NCI-H128 (cell line): ENCODE data around the gene ICAM3.
"Not testable (repeated sequence)": the region's sequence is repeated elsewhere in the genome, so short reads cannot be mapped to it uniquely, and the experiment has no call there.

Source experiments
- DNase-seq: peaks from one replicate; lab custom pipeline; 2025; ENCODE audit not compliant: unreplicated experiment; lab: John Stamatoyannopoulos, UW

Gene ICAM3, protein sequence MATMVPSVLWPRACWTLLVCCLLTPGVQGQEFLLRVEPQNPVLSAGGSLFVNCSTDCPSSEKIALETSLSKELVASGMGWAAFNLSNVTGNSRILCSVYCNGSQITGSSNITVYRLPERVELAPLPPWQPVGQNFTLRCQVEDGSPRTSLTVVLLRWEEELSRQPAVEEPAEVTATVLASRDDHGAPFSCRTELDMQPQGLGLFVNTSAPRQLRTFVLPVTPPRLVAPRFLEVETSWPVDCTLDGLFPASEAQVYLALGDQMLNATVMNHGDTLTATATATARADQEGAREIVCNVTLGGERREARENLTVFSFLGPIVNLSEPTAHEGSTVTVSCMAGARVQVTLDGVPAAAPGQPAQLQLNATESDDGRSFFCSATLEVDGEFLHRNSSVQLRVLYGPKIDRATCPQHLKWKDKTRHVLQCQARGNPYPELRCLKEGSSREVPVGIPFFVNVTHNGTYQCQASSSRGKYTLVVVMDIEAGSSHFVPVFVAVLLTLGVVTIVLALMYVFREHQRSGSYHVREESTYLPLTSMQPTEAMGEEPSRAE

DNA sequence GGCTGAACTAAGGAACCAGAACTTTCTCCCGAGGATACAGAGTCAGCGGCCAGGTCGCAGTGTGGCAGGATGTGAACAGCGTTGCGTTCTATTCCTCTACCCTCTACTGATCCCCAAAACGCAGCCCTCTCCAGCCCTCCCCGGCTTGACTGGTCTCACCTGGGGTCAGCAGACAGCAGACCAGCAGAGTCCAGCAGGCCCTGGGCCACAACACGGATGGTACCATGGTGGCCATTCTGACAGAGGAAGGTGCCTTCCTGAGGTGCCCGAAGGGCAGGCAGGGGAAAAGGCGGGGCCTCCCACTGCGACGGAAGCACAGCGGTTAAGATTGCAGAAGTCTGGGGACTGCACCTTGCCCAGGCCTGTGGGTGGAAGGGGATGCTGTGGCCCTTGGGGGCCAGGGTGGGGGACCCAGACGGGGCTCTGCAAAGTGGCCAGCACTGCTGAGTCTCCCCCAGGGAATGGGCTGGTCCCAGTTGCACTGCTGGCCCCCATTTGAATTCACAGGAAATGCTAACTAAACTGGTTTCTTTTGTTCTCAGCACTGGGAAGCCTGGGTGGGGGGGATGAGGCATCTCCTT is at the start of gene ICAM3:
ICAM3 (minus strand) TSS at position 245 of the 581 bp plus-strand sequence; CDS start at position 235, 10 bp downstream.
- no peak for DNase-seq

DNA sequence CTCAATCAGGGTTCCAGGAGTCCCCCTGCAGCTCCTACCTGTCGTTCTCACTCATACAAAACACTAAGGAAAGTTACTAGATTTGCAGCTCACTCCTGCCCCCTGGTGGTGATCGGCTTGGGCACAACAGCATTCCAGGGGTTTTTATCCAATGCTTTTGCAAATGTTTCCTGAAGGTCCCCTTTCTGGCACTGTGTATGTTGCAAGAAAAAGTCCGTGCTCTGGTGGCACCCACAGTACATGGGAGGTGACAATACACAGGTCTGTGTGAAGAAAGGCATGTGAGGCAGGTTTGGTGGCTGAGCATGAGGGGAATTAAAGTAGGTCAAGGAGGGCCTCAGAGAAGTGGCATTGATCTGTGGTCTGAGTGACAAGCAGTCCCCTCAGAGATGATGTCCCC is 49.5 kb upstream of the ICAM3 start:
- peak; percentile 81 for DNase-seq

DNA sequence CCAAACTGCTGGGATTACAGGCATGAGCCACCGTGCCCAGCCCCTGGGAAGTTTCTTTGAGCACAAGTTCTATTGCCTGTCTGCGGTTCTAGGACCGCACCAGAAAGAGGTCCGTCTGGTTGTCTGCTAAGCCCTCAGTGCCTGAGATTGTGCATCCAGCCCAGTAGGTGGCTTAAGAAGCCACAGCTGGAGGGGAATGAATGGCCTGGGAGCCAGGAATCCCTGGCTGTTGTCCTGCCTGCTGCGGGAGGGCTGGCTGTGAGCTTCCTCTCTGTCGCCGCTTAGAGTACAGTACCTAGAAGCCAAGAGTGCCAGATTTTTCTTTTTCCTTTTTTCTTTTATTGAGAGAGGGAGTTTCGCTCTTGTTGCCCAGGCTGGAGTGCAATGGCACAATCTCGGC is 45.2 kb upstream of the ICAM3 start:
- DNase-seq, result no peak

DNA sequence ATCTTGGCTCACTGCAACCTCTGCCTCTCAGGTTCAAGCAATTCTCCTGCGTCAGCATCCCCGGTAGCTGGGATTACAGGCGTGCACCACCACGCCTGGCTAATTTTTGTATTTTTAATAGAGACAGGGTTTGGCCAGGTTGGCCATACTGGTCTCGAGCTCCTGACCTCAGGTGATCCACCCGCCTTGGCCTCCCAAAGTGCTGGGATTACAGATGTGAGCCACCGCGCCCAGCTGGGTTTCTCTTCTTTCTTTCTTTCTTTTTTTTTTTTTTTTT is 43.7 kb upstream of the ICAM3 start:
- DNase-seq, result not testable (repeated sequence)

DNA sequence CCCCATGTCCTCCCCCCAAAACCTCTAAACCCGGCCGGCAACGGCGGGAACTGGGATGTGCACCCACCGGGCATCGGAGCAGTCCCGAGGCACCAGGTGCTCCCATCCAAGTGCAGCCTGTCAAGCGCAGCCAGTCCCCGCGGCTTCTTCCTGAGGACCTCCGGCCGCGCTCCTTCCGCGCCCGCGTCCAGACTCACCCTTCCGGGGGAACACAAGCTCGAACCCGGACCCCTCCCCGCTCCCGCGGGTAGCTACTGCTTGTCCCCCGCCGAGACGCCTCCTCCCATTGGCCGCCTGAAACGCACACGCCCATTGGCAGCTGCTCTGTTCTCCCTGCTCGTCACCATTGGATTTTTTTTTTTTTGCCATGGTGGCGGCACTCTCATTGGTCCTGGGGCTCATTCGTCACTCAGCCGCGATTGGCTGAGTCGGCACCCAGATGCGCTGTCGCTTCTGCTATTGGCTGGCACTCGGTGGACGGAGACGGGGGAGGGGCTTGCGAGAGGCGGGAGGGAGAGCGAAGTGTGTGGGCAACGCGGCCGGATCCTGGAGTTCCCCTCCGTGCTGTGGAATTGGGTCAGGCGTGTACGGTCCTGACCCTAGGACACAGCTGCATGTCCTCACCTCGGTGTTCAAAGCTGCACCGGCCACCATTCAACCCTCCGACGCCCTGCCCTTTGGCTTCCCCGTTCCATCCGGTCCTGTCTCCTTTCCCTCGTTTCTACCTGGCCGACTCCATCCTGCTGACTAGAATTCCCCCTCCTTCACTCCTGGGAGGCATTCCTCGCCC is 41.1 kb upstream of the ICAM3 start, which contains the start of gene TYK2:
TYK2 (minus strand) TSS at position 260 of the 790 bp plus-strand sequence. CDS start 2,166 bp downstream, outside the sequence.
- DNase-seq, result peak; percentile 99

DNA sequence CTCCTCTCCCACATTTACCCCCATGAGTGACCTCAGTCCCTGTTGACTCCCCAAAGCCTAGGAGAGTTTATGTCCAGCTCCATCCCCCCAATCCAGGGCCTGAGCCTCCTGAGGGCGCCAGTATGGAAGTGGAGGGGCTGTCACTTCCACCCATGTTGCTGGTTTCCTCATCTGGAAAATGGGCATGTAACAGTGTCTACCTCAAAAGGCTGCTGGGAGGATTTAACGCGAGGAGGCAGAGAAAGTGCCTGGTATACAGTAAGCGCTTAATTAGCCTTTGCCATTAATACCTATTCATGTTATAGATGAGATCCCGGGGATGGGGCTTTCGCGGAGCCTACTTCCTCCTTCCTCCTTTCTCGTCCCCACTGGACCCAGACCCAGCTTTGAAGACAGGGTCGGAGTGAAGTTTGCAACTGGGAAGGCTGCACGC is 40.5 kb upstream of the ICAM3 start:
- DNase-seq, result no peak

DNA sequence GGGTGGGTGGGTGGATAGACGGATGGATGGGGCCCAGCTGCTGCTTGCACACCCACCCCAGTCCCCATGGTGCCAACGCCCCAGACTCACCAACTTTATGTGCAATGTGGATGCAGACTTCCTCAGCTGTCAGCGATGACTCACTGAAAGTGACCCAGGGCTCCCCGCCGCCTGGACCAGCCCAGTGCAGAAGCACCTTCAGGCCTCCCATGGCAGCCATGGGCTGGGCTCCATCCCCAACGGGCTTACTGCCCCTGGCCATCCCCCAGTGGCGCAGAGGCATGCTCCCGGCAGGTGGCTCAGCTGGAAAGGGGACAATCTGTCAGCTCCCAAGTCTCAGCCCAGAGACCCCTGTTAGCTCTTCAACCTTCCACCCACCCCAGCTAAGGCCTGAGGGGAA is 38.7 kb upstream of the ICAM3 start:
- DNase-seq, result no peak

DNA sequence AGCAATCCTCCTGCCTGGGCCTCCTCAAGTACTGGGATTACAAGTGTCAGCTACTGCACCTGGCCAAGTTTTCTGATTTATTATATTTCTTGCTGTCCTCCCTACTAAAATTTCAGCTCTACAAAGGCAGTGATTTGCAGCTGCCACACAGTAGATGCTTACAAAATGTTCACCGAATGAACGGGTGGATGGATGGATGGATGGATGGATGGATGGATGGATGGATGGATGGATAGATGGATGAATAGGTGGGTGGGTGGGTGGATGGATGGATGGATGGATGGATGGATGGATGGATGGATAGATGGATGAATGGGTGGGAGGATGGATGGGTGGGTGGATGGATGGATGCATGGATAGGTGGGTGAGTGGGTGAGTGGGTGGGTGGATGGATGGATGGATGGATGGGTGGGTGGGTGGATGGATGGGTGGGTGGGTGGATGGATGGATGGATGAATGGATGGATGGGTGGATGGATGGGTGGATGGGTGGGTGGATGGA is 37.8 kb upstream of the ICAM3 start:
- DNase-seq, result not testable (repeated sequence)

DNA sequence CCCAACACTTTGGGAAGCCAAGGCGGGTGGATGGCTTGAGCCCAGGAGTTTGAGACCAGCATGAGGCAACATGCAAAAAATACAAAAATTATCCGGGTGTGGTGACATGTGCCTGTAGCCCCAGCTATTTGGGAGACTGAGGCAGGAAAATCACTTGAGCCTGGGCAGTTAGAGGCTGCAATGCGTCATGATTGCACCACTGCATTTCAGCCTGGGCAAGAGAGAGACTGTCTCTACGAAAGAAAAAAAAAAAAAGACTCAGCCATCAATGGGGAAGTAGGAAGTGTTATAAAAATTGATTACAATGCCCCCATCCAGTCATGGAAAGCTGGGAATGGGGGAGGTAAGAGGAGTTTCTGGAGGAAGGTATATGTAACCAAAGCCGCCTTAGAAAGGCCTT is 35.5 kb upstream of the ICAM3 start:
- DNase-seq, result no peak

DNA sequence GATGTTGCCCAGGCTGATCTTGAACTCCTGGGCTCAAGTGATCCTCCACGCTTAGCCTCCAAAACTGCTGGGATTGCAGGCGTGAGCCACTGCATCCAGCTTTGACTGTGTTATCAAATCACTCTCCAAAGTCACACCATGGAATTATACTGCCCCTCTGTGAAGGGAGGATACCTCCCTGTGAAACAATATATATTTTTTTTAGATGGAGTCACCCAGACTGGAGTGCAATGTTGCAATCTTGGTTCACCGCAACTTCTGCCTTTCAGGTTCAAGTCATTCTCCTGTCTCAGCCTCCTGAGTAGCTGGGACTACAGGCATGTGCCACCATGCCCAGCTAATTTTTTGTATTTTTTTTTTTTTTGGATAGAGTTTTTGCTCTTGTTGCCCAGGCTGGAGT is 33.3 kb upstream of the ICAM3 start:
- DNase-seq, result no peak

DNA sequence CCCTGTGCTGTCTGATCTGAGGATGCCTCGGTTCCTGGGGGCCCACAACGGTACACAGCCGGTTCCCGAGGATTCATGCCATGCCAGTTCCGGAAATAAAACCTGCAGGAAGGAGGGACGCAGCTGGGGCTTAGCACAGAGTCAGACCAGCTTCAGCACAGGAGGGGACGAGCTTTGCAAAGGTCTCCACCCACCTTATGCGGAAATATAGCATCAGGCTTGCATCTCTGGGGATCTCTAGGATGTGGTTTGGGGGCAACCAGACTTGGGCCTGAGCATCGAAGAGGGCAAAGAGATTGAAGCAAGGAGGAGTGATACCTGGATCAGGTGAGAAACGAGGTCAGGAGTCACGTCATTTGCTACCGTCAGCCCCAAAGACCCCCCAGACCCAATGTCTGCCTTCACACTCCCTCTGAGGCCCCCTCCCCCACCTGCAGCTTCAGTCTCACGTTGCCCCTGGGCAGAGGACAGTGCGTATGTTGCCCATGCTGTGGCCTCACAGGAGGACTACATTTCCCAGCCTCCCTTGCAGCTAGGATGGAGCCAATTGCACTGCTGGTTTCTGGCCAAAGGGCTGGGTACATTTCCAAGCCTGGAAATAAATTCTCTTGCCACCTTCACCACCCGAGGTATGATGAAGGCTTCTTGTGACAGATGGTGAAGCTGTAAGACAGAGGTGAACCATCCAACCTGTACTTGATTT is 28.8 kb upstream of the ICAM3 start:
- no peak for DNase-seq

DNA sequence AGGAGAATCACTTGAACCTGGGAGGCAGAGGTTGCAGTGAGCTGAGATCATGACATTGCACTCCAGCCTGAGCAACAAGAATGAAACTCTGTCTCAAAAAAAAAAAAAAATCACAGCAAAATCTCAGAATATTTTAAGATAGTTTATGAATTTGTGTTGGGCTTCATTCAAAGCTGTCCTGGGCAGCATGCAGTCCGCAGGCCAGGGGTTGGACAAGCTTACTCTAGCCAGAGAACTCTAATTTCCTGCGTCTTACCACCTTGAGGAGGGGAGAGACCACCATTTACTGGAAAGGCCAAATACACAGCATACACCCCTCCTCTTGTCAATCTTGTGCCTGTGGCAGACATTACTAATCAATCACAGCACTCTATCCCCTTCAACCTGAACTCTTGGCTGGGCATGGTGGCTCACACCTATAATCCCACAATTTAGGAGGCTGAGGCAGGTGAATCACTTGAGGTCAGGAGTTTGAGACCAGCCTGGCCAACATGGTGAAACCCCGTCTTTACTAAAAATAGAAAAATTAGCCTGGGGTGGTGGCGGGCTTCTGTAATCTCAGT is 27.6 kb upstream of the ICAM3 start:
- not testable (repeated sequence) for DNase-seq

DNA sequence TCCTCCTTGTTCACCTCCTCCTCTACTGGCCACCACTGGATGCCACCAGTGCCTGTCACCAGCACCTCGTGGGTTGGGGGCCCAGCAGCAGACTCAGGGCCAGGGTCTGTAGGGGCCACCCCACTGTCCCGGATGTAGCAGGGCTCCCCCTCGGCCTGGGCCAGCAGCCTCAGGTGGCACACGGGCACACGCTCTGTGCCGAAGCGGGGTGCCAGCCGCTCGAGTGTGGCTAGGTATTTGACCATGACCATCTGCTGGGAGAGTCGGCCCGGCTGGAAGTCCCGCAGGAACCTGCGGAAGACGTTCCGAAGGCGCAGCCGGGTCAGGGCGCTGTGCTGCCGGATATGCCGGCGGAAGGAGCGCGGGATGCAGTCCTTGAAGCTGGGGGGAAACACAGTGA is 26.1 kb upstream of the ICAM3 start:
- no peak for DNase-seq

DNA sequence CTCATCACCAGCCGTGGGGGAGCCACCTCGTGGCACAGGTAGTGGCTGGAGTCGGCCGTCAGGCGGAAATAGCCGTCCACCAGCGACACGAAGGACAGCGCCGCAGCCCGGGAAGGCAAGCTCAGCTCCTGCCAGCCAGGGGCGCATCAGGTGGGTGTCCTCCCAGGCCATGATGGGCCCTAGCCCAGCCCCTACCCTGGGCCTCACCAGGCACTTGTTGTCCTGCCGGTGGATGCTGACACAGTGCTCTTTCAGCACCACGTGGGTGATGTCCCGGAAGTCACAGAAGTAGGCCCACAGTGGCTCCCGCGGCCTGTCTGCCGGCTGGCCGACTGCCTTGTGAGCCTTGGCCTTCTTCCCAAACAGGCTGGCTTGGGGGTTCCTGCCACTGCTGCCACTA is 25.2 kb upstream of the ICAM3 start:
- DNase-seq, result no peak

DNA sequence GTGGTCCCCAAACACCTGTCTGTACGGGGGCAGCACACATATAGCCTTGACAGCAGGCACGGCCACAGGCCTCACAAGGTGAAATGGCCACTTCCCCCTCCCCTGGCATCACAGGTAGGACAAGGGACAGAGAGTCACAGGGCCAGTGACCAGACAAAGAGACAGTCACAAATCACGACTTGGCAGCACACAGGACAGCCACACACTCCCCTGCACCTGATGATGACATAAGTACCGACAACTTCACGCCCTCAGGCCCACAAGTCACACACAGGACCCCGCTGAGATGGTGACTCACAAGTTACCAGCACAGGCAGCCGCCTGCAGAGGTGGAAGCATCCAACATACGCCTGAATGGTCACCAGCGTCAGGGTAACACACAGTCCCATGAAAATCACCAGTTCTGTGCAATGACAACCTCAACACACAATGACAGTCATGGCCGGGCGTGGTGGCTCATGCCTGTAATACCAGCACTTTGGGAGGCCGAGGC is 24.4 kb upstream of the ICAM3 start:
- DNase-seq, result no peak

DNA sequence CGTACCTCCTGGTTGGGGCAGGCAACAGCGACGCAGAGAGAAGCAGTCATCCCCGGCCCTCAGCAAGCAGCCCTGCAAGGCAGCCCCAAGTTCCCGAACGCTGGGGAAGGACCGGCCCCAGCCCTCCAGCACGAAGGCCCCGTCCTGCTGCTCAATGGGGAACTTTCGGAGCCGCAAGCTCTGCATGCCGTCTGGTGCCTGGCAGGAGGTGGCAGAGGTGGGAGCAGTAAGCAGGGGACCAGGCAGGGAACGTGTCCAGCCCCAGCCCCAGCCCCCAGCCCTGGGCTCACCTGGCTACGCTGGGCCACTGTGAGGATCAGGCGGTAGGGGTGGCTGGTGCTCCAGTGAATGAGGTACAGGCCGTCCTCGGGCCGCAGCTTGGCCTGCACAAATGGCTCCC is 22.8 kb upstream of the ICAM3 start:
- no peak for DNase-seq

DNA sequence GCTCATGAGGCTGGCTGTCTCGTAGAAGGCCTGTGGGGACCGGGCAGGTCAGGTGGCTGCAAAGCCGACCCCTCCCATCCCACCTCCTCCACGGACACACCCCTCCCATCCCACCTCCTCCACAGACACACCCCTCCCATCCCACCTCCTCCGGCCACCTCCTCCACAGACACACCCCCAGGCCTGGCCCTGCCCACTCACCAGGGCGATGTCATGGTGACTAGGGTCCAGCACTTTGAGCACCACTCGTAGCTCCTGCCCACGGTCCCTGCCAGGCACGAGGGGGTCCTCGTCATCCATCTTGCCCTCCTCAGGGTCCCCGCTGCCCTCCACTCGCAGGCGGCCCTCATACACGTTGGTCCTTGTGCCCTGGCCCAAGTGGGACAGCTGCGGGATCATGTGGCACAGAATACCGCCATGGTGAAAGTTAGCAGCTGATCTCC is 22.2 kb upstream of the ICAM3 start:
- DNase-seq, result no peak

DNA sequence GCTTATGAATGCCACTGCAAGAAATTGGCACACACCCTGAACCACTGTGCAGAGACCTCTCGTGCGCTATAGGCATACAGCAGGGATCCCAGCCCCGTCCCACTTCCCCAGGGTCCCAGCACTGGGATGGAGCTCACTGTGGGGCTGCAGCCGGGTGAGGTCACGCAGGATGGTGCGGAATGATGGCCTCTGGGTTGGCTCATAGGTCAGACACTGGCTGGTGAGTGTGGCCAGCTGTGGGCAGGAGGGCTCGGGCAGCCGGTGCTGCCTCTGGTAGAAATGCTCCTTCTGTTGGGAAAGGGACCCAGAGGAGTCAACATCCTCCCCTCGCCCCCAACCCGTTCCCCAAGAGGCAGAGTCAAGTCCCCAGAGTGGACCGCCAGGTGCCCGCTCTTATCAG is 17.0 kb upstream of the ICAM3 start:
- no peak for DNase-seq

DNA sequence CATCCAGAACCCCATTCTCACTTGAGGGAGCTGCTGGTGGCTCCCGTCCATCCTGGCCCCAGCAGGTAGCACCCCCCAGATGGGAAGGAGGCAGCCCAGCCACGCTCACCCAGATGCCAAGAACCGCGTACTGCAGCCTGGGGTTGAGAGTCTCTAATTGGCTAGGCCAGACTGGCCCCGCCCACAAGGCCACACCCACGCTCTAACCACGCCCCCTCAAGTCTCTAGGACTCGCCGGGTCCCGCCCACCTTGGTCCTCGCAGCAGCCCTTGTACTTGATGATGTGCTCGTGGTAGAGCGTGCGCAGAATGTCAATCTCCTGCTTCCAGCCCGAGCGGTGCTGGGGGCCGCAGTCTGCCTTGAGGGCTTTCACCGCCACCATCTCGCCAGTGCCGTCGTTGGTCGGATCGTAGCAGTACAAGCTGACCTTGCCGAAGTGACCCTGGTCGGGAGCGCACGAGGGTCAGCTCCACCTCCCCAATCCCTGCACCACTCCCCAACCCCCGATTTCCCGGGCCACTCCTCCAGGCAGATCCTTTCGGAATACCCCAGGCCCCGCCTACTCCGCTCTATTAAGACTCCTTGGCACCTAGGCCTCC is 14.5 kb upstream of the ICAM3 start:
- DNase-seq, result no peak
